ENCODE data around the gene ABHD2. TPM values are rescaled to one million over a fixed set of nuclear protein-coding genes. Genes with fewer than 3 reads are reported as not detected.

The ABHD2 gene
- polyA plus RNA-seq, 3 donors = 30.8 to 67.1 (median 37.3) TPM

GRCh38 chr15:89112341-89112971 is 24.2 kb downstream of the ABHD2 start:
- Mint-ChIP-seq H3K9me3 (peaks cover 0 to 2% (median 0%) of the 10 kb centered on the region in 7 donors), H3K4me3 (no peak overlapping the region), H3K27me3 (ENCODE audit: low read depth in 3 of 3) (peaks cover 0 to 2% (median 0%) of the 10 kb centered on the region in 3 donors), H3K27ac (peak overlapping the region in 4 of 7 donors; percentile 36 to 46 (median 39)), H3K36me3 (peaks cover 62 to 69% of the 10 kb centered on the region in 2 donors), H3K4me1 (peaks cover 44% of the 10 kb centered on the region)
- H3K9me3 ChIP-seq (replicated peaks in 1 of 2; ENCODE audit: control insufficient read depth in 1 of 2, insufficient read depth in 1 of 2, low read length in 2 of 2) = no peaks in the 10 kb centered on the region
- H3K27ac ChIP-seq (ENCODE audit: low read depth in 1 of 2, low read length in 2 of 2) = no peak overlapping the region
- H2AFZ ChIP-seq (ENCODE audit: insufficient read depth, low read depth, low read length, poor library complexity, severe bottlenecking) = no peak overlapping the region
- no peak overlapping the region for H3K4me3 ChIP-seq (replicated peaks in 1 of 3; ENCODE audit: low read depth in 2 of 3, low read length in 3 of 3)
- peaks cover 17 to 19% of the 10 kb centered on the region in 2 donors for H3K4me1 ChIP-seq (ENCODE audit: control insufficient read depth in 1 of 2, insufficient read depth in 2 of 2, low read length in 2 of 2)
- TF ChIP-seq CTCF (IDR thresholded peaks at IDR 0.05) = no peak
- no peak overlapping the region for H3K4me2 ChIP-seq (replicated peaks; ENCODE audit: extremely low read depth, low read length, poor library complexity, severe bottlenecking)
- intact Hi-C loops (cut with micrococcal nuclease) = no loop called here
- peaks cover 50% of the 10 kb centered on the region for H4K20me1 ChIP-seq (ENCODE audit: insufficient read depth, low read length)
- H3K79me2 ChIP-seq (ENCODE audit: insufficient read depth, low read length) = peaks cover 85% of the 10 kb centered on the region
- DNase-seq = no peak
- H3K27me3 ChIP-seq (ENCODE audit: control insufficient read depth in 2 of 2, insufficient read depth in 2 of 2, low read length in 2 of 2) = no peaks in the 10 kb centered on the region
- H3K36me3 ChIP-seq (replicated peaks in 1 of 2; ENCODE audit: control insufficient read depth in 1 of 2, insufficient read depth in 2 of 2, low read length in 2 of 2) = peaks cover 32 to 66% of the 10 kb centered on the region in 2 donors
- no CpG with 5 or more reads among the region's 1 CpG for WGBS (ENCODE audit: insufficient coverage)
- no peak overlapping the region for H3K9ac ChIP-seq (ENCODE audit: insufficient read depth, low read length, poor library complexity, severe bottlenecking)

GRCh38 chr15:89113296-89114024 is 25.2 kb downstream of the ABHD2 start:
- Mint-ChIP-seq H3K4me3 (no peak overlapping the region), H3K27me3 (ENCODE audit: low read depth in 3 of 3) (no peaks in the 10 kb centered on the region), H3K36me3 (peaks cover 63% of the 10 kb centered on the region in 2 donors), H3K27ac (peak overlapping the region in 4 of 7 donors; percentile 16 to 73 (median 48)), H3K4me1 (peaks cover 45% of the 10 kb centered on the region), H3K9me3 (peaks cover 0 to 2% (median 0%) of the 10 kb centered on the region in 7 donors)
- Histone ChIP-seq H3K79me2 (ENCODE audit: insufficient read depth, low read length) (peaks cover 80% of the 10 kb centered on the region), H4K20me1 (ENCODE audit: insufficient read depth, low read length) (peaks cover 40% of the 10 kb centered on the region), H3K4me2 (replicated peaks; ENCODE audit: extremely low read depth, low read length, poor library complexity, severe bottlenecking) (no peak overlapping the region), H3K27me3 (ENCODE audit: control insufficient read depth in 2 of 2, insufficient read depth in 2 of 2, low read length in 2 of 2) (no peaks in the 10 kb centered on the region), H3K4me3 (replicated peaks in 1 of 3; ENCODE audit: low read depth in 2 of 3, low read length in 3 of 3) (no peak overlapping the region), H3K4me1 (ENCODE audit: control insufficient read depth in 1 of 2, insufficient read depth in 2 of 2, low read length in 2 of 2) (peaks cover 26 to 27% of the 10 kb centered on the region in 2 donors), H3K9ac (ENCODE audit: insufficient read depth, low read length, poor library complexity, severe bottlenecking) (no peak overlapping the region), H3K36me3 (replicated peaks in 1 of 2; ENCODE audit: control insufficient read depth in 1 of 2, insufficient read depth in 2 of 2, low read length in 2 of 2) (peaks cover 30 to 59% of the 10 kb centered on the region in 2 donors), H2AFZ (ENCODE audit: insufficient read depth, low read depth, low read length, poor library complexity, severe bottlenecking) (no peak overlapping the region), H3K27ac (ENCODE audit: low read depth in 1 of 2, low read length in 2 of 2) (peak overlapping the region in 1 of 2 donors; percentile 12), H3K9me3 (replicated peaks in 1 of 2; ENCODE audit: control insufficient read depth in 1 of 2, insufficient read depth in 1 of 2, low read length in 2 of 2) (no peaks in the 10 kb centered on the region)
- no peak for TF ChIP-seq CTCF (IDR thresholded peaks at IDR 0.05)
- DNase-seq = no peak
- intact Hi-C loops (cut with micrococcal nuclease) = no loop called here
- WGBS (ENCODE audit: insufficient coverage) = 96% methylated on average over 3 of the region's 7 CpGs
